HEK293 (cell line): ENCODE results near the gene YPEL1.

Source experiments
- CTCF ChIA-PET: fragments of 350-600 bp; formaldehyde crosslinking; extraction: SDS; loops from one replicate; lab custom pipeline; 2021; ENCODE audit warnings: antibody characterized with exemption; lab: Yijun Ruan, JAX
- POLR2A ChIA-PET: fragments of 300-600 bp; formaldehyde crosslinking; extraction: SDS; loops from one replicate; lab custom pipeline; 2020; ENCODE audit warnings: antibody characterized with exemption, inconsistent platforms; lab: Yijun Ruan, JAX
- H3K27ac ChIP-seq: fragments of 200-500 bp; sonication (Bioruptor generic); 2 replicates; pipeline ENCODE4 v1.5.1; 2014; ENCODE audit warnings: low read depth, low read length, control low read depth, inconsistent platforms; ENCODE audit errors: extremely low read depth
- H3K36me3 ChIP-seq, 2 experiments: fragments of 200-500 bp in 1 of 2; sonication (Bioruptor generic) in 1 of 2; 1 replicate in 1 of 2; 2 replicates in 1 of 2; pipeline ENCODE4 v1.5.1; 2014 to 2017; ENCODE audit warnings: inconsistent platforms in 2 of 2, low read length in 2 of 2; ENCODE audit not compliant: control insufficient read depth in 2 of 2, insufficient read depth in 1 of 2
- H3K4me1 ChIP-seq: fragments of 200-500 bp; sonication (Bioruptor generic); 2 replicates; pipeline ENCODE4 v1.5.1; 2014; ENCODE audit warnings: mild to moderate bottlenecking, low read length, inconsistent platforms; ENCODE audit not compliant: control insufficient read depth, insufficient read depth
- H3K4me3 ChIP-seq: 2 replicates; pipeline ENCODE4 v1.5.1; 2011; ENCODE audit warnings: low read depth, mild to moderate bottlenecking, control low read depth, low read length, moderate library complexity
- H3K9me3 ChIP-seq: fragments of 200-500 bp; sonication (Bioruptor generic); 2 replicates; pipeline ENCODE4 v1.5.1; 2014; ENCODE audit warnings: low read depth, low read length, inconsistent platforms; ENCODE audit not compliant: control insufficient read depth, insufficient read depth
- IKZF3 ChIP-seq: fragments of 450-650 bp; IDR thresholded peaks from 2 replicates; pipeline ENCODE4 v1.5.0; 2018; ENCODE audit warnings: missing biosample characterization, mild to moderate bottlenecking, missing genetic modification characterization, moderate library complexity
- INSM2 ChIP-seq: fragments of 450-650 bp; formaldehyde crosslinking; IDR thresholded peaks from 2 replicates; pipeline ENCODE4 v1.5.1; 2016; ENCODE audit warnings: missing biosample characterization, missing genetic modification characterization
- KLF9 ChIP-seq: fragments of 450-650 bp; formaldehyde crosslinking; IDR thresholded peaks from 2 replicates; pipeline ENCODE4 v1.5.1; 2016; ENCODE audit warnings: missing biosample characterization, missing genetic modification characterization, low read depth
- SP2 ChIP-seq: fragments of 450-650 bp; formaldehyde crosslinking; IDR thresholded peaks from 2 replicates; pipeline ENCODE4 v1.5.1; 2016; ENCODE audit warnings: missing biosample characterization, missing genetic modification characterization
- ZBTB20 ChIP-seq: fragments of 450-650 bp; formaldehyde crosslinking; IDR thresholded peaks from 2 replicates; pipeline ENCODE4 v1.5.1; 2016; ENCODE audit warnings: missing biosample characterization, missing genetic modification characterization
- ZFHX2 ChIP-seq: fragments of 450-650 bp; formaldehyde crosslinking; conservative IDR thresholded peaks from 2 replicates; pipeline ENCODE4 v1.5.1; 2016; ENCODE audit warnings: missing biosample characterization, missing genetic modification characterization
- ZNF174 ChIP-seq: fragments of 450-650 bp; formaldehyde crosslinking; IDR thresholded peaks from 2 replicates; pipeline ENCODE4 v1.5.0; 2017; ENCODE audit warnings: missing biosample characterization, mild to moderate bottlenecking, missing genetic modification characterization
- ZNF211 ChIP-seq: fragments of 450-650 bp; formaldehyde crosslinking; IDR thresholded peaks from 2 replicates; pipeline ENCODE4 v1.5.1; 2016; ENCODE audit warnings: low read depth, missing biosample characterization, missing genetic modification characterization
- ZNF280D ChIP-seq: fragments of 450-650 bp; formaldehyde crosslinking; IDR thresholded peaks from 2 replicates; pipeline ENCODE4 v1.5.1; 2016; ENCODE audit warnings: missing biosample characterization, missing genetic modification characterization
- ZNF433 ChIP-seq: fragments of 450-650 bp; formaldehyde crosslinking; IDR thresholded peaks from 2 replicates; pipeline ENCODE4 v1.5.1; 2016; ENCODE audit warnings: missing biosample characterization, missing genetic modification characterization, low read depth
- ZNF473 ChIP-seq: fragments of 450-650 bp; formaldehyde crosslinking; IDR thresholded peaks from 2 replicates; pipeline ENCODE4 v1.5.1; 2017; ENCODE audit warnings: missing biosample characterization, missing genetic modification characterization
- ZNF488 ChIP-seq: fragments of 450-650 bp; formaldehyde crosslinking; IDR thresholded peaks from 2 replicates; pipeline ENCODE4 v1.5.1; 2016; ENCODE audit warnings: missing biosample characterization, missing genetic modification characterization
- ZNF529 ChIP-seq: fragments of 450-650 bp; formaldehyde crosslinking; IDR thresholded peaks from 2 replicates; pipeline ENCODE4 v1.5.1; 2017; ENCODE audit warnings: missing genetic modification characterization, missing biosample characterization; ENCODE audit not compliant: insufficient replicate concordance
- ZNF585B ChIP-seq: fragments of 450-650 bp; formaldehyde crosslinking; IDR thresholded peaks from 2 replicates; pipeline ENCODE4 v1.5.1; 2016; ENCODE audit warnings: missing biosample characterization, missing genetic modification characterization
- ZNF654 ChIP-seq: fragments of 450-650 bp; formaldehyde crosslinking; IDR thresholded peaks from 2 replicates; pipeline ENCODE4 v1.5.1; 2016; ENCODE audit warnings: low read depth, missing biosample characterization, missing genetic modification characterization
- ZNF664 ChIP-seq: fragments of 450-650 bp; formaldehyde crosslinking; IDR thresholded peaks from 2 replicates; pipeline ENCODE4 v1.5.1; 2016; ENCODE audit warnings: missing biosample characterization, missing genetic modification characterization
- ZNF768 ChIP-seq: fragments of 450-650 bp; formaldehyde crosslinking; IDR thresholded peaks from 2 replicates; pipeline ENCODE4 v1.5.1; 2018; ENCODE audit warnings: missing biosample characterization, mild to moderate bottlenecking, missing genetic modification characterization
- TF ChIP-seq, protein P1 (sequence below): fragments of 450-650 bp; formaldehyde crosslinking; IDR thresholded peaks from 2 replicates; pipeline ENCODE4 v1.5.1; 2017; ENCODE audit warnings: missing biosample characterization, missing genetic modification characterization
- TF ChIP-seq, protein P2 (sequence below): fragments of 450-650 bp; IDR thresholded peaks from 2 replicates; pipeline ENCODE4 v1.5.1; 2018; ENCODE audit warnings: missing biosample characterization, missing genetic modification characterization
- TF ChIP-seq, protein P3 (sequence below): fragments of 450-650 bp; formaldehyde crosslinking; IDR thresholded peaks from 2 replicates; pipeline ENCODE4 v1.5.1; 2016; ENCODE audit warnings: missing biosample characterization, missing genetic modification characterization
- TF ChIP-seq, protein P4 (sequence below): fragments of 450-650 bp; formaldehyde crosslinking; IDR thresholded peaks from 2 replicates; pipeline ENCODE4 v1.5.0; 2017; ENCODE audit warnings: missing biosample characterization, missing genetic modification characterization, borderline replicate concordance

Gene YPEL1

DNA sequence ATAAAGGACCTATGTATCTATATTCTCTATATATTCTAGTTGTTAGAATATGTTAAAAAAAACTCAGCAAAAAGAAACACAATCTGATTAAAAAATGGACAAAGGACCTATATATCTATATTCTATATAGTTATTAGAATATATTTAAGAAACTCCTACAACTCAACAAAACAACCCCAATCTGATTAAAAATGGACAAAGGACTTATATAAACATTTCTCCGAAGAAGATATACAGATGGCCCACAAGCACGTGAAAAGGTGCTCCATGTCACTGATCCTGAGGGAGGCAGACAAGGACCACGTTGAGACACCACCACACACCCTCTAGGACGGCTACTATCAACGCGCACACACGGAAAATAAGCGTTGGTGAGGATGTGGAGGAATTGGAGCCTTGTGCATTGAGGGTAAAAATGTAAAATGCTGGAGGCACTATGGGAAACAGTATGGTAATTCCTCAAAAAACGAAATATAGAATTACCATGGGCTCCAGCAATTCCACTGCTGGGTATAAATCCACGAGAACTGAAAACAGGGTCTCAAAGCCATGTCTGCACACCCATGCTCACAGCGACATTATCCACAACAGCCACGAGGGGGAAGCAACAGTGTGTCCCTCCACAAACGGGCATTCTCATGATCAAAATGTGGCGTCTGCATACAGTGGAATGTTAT is 22.7 kb downstream of the YPEL1 start (continued):
- TF ChIP-seq ZNF433 (no peak), ZBTB20 (tag by site-specific recombination) (0 out of 2 replicates have a peak, but pooled peaks have one; percentile 27), IKZF3 (tag by site-specific recombination) (peak; percentile 35; the same call in 1 of the 2 replicates), INSM2 (tag by site-specific recombination) (peak; percentile 67; the same call in 1 of the 2 replicates), ZNF280D (tag by site-specific recombination) (no peak), SP2 (tag by site-specific recombination) (no peak), ZNF654 (peak; percentile 93)
- TF ChIP-seq, protein P1, sequence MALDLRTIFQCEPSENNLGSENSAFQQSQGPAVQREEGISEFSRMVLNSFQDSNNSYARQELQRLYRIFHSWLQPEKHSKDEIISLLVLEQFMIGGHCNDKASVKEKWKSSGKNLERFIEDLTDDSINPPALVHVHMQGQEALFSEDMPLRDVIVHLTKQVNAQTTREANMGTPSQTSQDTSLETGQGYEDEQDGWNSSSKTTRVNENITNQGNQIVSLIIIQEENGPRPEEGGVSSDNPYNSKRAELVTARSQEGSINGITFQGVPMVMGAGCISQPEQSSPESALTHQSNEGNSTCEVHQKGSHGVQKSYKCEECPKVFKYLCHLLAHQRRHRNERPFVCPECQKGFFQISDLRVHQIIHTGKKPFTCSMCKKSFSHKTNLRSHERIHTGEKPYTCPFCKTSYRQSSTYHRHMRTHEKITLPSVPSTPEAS (tag by site-specific recombination) = peak; percentile 95
- TF ChIP-seq, protein P2, sequence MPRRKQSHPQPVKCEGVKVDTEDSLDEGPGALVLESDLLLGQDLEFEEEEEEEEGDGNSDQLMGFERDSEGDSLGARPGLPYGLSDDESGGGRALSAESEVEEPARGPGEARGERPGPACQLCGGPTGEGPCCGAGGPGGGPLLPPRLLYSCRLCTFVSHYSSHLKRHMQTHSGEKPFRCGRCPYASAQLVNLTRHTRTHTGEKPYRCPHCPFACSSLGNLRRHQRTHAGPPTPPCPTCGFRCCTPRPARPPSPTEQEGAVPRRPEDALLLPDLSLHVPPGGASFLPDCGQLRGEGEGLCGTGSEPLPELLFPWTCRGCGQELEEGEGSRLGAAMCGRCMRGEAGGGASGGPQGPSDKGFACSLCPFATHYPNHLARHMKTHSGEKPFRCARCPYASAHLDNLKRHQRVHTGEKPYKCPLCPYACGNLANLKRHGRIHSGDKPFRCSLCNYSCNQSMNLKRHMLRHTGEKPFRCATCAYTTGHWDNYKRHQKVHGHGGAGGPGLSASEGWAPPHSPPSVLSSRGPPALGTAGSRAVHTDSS (tag by site-specific recombination) = no peak
- TF ChIP-seq, all 188 proteins: peak for 21

- Histone ChIP-seq H3K4me3 (no peak overlapping the region), H3K27ac (no peak overlapping the region), H3K4me1 (no peaks in the 10 kb centered on the region), H3K36me3 (peaks cover 0 to 2% of the 10 kb centered on the region in 2 experiments; a peak in 1 of 3 replicates), H3K9me3 (no peaks in the 10 kb centered on the region)
- POLR2A ChIA-PET = no interaction called here
- CTCF ChIA-PET = interaction anchor here (0.6 to 2.6 kb wide), 4 partner anchors 8 to 241 kb away, joined by 3 to 28 read pairs (median 4); partner anchors contain the start of gene PPM1F
- TF ChIP-seq KLF9 (tag by site-specific recombination) = no peak
- TF ChIP-seq ZFHX2 (tag by site-specific recombination) = no peak
- TF ChIP-seq ZNF211 = no peak
- no peak for TF ChIP-seq ZNF585B (tag by site-specific recombination)
- TF ChIP-seq, protein P3, sequence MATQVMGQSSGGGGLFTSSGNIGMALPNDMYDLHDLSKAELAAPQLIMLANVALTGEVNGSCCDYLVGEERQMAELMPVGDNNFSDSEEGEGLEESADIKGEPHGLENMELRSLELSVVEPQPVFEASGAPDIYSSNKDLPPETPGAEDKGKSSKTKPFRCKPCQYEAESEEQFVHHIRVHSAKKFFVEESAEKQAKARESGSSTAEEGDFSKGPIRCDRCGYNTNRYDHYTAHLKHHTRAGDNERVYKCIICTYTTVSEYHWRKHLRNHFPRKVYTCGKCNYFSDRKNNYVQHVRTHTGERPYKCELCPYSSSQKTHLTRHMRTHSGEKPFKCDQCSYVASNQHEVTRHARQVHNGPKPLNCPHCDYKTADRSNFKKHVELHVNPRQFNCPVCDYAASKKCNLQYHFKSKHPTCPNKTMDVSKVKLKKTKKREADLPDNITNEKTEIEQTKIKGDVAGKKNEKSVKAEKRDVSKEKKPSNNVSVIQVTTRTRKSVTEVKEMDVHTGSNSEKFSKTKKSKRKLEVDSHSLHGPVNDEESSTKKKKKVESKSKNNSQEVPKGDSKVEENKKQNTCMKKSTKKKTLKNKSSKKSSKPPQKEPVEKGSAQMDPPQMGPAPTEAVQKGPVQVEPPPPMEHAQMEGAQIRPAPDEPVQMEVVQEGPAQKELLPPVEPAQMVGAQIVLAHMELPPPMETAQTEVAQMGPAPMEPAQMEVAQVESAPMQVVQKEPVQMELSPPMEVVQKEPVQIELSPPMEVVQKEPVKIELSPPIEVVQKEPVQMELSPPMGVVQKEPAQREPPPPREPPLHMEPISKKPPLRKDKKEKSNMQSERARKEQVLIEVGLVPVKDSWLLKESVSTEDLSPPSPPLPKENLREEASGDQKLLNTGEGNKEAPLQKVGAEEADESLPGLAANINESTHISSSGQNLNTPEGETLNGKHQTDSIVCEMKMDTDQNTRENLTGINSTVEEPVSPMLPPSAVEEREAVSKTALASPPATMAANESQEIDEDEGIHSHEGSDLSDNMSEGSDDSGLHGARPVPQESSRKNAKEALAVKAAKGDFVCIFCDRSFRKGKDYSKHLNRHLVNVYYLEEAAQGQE (tag by site-specific recombination) = no peak
- TF ChIP-seq ZNF768 (tag by site-specific recombination) = no peak
- TF ChIP-seq ZNF529 (tag by site-specific recombination) = no peak
- TF ChIP-seq ZNF664 (tag by site-specific recombination) = no peak
- no peak for TF ChIP-seq ZNF174 (tag by site-specific recombination)
- no peak for TF ChIP-seq ZNF473 (tag by site-specific recombination)
- TF ChIP-seq, protein P4, sequence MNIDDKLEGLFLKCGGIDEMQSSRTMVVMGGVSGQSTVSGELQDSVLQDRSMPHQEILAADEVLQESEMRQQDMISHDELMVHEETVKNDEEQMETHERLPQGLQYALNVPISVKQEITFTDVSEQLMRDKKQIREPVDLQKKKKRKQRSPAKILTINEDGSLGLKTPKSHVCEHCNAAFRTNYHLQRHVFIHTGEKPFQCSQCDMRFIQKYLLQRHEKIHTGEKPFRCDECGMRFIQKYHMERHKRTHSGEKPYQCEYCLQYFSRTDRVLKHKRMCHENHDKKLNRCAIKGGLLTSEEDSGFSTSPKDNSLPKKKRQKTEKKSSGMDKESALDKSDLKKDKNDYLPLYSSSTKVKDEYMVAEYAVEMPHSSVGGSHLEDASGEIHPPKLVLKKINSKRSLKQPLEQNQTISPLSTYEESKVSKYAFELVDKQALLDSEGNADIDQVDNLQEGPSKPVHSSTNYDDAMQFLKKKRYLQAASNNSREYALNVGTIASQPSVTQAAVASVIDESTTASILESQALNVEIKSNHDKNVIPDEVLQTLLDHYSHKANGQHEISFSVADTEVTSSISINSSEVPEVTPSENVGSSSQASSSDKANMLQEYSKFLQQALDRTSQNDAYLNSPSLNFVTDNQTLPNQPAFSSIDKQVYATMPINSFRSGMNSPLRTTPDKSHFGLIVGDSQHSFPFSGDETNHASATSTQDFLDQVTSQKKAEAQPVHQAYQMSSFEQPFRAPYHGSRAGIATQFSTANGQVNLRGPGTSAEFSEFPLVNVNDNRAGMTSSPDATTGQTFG (tag by site-specific recombination) = no peak
- no peak for TF ChIP-seq ZNF488 (tag by site-specific recombination)
Measured at GRCh38 chr22:21711851-21712250, 23.7 kb downstream of the YPEL1 start.
